RWPE2 (cell line): ENCODE results near the gene CXCR6.

ENCODE experiments used
- ATAC-seq: fragments of 200-7000 bp; cut with Tn5 transposase; 3 replicates; pipeline ENCODE4 v1.9.1; 2021; ENCODE audit warnings: low read depth
- DNase-seq: peaks from one replicate; pipeline ENCODE4 v3.0.0-alpha.2; 2020; ENCODE audit warnings: low spot score
- H3K27ac ChIP-seq: fragments of 450-650 bp; 2 replicates; pipeline ENCODE4 v1.5.1; 2017; ENCODE audit warnings: mild to moderate bottlenecking; ENCODE audit not compliant: poor library complexity, severe bottlenecking
- H3K27me3 ChIP-seq: fragments of 250-450 bp; sonication (Bioruptor Pico); 2 replicates; pipeline ENCODE4 v1.5.1; 2021; ENCODE audit warnings: mild to moderate bottlenecking, moderate library complexity; ENCODE audit not compliant: insufficient read depth, poor library complexity, severe bottlenecking
- H3K36me3 ChIP-seq: fragments of 250-450 bp; sonication (Bioruptor Pico); 2 replicates; pipeline ENCODE4 v1.5.1; 2020; ENCODE audit warnings: low read depth, mild to moderate bottlenecking, moderate library complexity
- H3K4me1 ChIP-seq: fragments of 250-450 bp; sonication (Bioruptor Pico); 2 replicates; pipeline ENCODE4 v1.5.1; 2021; ENCODE audit warnings: mild to moderate bottlenecking, moderate library complexity; ENCODE audit not compliant: insufficient read depth, poor library complexity, severe bottlenecking
- H3K4me3 ChIP-seq: fragments of 250-450 bp; sonication (Bioruptor Pico); 2 replicates; pipeline ENCODE4 v1.5.1; 2021; ENCODE audit warnings: mild to moderate bottlenecking, moderate library complexity; ENCODE audit not compliant: severe bottlenecking
- H3K9me3 ChIP-seq: fragments of 250-450 bp; sonication (Bioruptor Pico); 2 replicates; pipeline ENCODE4 v1.5.1; 2021; ENCODE audit warnings: mild to moderate bottlenecking, moderate library complexity; ENCODE audit not compliant: severe bottlenecking
- TF ChIP-seq, protein P1 (sequence below): fragments of 450-650 bp; IDR thresholded peaks from one replicate; pipeline ENCODE4 v1.5.1; 2017; ENCODE audit warnings: mild to moderate bottlenecking, moderate library complexity; ENCODE audit not compliant: poor library complexity, severe bottlenecking

The CXCR6 gene

DNA sequence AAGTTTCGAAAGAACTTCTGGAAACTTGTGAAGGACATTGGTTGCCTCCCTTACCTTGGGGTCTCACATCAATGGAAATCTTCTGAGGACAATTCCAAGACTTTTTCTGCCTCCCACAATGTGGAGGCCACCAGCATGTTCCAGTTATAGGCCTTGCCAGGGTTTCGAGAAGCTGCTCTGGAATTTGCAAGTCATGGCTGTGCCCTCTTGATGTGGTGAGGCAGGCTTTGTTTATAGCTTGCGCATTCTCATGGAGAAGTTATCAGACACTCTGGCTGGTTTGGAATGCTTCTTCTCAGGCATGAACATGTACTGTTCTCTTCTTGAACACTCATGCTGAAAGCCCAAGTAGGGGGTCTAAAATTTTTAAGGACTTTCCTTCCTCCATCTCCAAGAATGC, 4.1 kb downstream of the CXCR6 start:
- Histone ChIP-seq H3K27ac (no peak overlapping the region), H3K27me3 (no peaks in the 10 kb centered on the region), H3K4me3 (no peak overlapping the region), H3K36me3 (peaks cover 19% of the 10 kb centered on the region; the same call in 1 of the 2 replicates), H3K9me3 (no peaks in the 10 kb centered on the region), H3K4me1 (no peaks in the 10 kb centered on the region)
- no peak for DNase-seq
- no peak for ATAC-seq
- TF ChIP-seq, protein P1, sequence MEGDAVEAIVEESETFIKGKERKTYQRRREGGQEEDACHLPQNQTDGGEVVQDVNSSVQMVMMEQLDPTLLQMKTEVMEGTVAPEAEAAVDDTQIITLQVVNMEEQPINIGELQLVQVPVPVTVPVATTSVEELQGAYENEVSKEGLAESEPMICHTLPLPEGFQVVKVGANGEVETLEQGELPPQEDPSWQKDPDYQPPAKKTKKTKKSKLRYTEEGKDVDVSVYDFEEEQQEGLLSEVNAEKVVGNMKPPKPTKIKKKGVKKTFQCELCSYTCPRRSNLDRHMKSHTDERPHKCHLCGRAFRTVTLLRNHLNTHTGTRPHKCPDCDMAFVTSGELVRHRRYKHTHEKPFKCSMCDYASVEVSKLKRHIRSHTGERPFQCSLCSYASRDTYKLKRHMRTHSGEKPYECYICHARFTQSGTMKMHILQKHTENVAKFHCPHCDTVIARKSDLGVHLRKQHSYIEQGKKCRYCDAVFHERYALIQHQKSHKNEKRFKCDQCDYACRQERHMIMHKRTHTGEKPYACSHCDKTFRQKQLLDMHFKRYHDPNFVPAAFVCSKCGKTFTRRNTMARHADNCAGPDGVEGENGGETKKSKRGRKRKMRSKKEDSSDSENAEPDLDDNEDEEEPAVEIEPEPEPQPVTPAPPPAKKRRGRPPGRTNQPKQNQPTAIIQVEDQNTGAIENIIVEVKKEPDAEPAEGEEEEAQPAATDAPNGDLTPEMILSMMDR = no peak

GRCh38 chr3:45948311-45948781, 5.1 kb downstream of the CXCR6 start:
- DNase-seq (no peak), ATAC-seq (no peak)
- Histone ChIP-seq H3K4me3 (no peak overlapping the region), H3K27ac (no peak overlapping the region), H3K27me3 (no peaks in the 10 kb centered on the region), H3K9me3 (no peaks in the 10 kb centered on the region), H3K36me3 (peaks cover 19% of the 10 kb centered on the region; the same call in 1 of the 2 replicates), H3K4me1 (no peaks in the 10 kb centered on the region)
- TF ChIP-seq, protein P1 = no peak

DNA sequence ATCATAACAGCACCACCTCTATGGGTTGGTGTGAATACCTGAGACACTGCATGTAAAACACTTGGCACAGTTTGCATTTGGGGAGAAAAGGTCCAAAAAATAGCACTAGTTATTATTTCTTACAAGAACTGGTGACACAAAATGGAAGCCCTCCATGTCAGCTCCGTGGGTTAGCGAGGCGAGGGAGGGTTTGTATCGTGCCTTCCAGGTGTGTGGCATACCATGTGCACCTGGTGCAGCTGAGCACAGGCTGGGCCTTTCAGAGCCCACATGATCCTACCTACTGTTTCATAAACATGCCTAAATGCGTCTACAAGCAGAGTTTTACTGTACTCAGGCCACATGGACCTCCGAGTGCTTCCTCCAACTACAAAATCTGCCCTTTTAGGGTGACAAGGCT, 5.6 kb downstream of the CXCR6 start:
- DNase-seq (no peak), ATAC-seq (no peak)
- Histone ChIP-seq H3K9me3 (no peaks in the 10 kb centered on the region), H3K36me3 (peaks cover 25% of the 10 kb centered on the region; the same call in 1 of the 2 replicates), H3K27ac (no peak overlapping the region), H3K27me3 (no peaks in the 10 kb centered on the region), H3K4me1 (no peaks in the 10 kb centered on the region), H3K4me3 (no peak overlapping the region)
- TF ChIP-seq, protein P1 = no peak

- Histone ChIP-seq H3K27me3 (no peaks in the 10 kb centered on the region), H3K4me1 (no peaks in the 10 kb centered on the region), H3K36me3 (peaks cover 30% of the 10 kb centered on the region), H3K27ac (no peak overlapping the region), H3K9me3 (no peaks in the 10 kb centered on the region), H3K4me3 (no peak overlapping the region)
- DNase-seq (no peak), ATAC-seq (no peak)
- TF ChIP-seq, protein P1 = no peak
These were observed 6.2 kb downstream of the CXCR6 start for GRCh38 chr3:45949432-45949831.

DNA sequence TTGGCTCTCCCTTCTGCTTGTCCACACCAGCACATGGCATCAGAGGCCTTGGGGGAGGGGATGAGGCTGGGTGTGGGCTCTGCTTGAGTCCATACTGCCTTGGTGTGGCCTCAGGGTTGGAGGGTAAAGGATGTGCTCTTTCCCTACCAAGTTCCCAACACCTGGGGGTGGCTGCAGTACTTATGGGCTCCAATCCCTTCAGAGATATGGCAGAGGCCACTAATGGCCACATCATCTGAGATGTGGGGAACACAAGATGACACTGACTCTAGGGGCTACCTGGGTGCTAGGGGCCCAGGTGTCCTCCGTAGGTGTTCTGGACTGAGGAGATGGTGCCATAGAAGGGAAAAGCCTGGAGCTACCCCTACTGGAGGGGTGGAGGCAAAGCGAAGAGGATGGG, 6.9 kb downstream of the CXCR6 start:
- H3K27me3 ChIP-seq = no peaks in the 10 kb centered on the region
- no peak overlapping the region for H3K4me3 ChIP-seq
- ATAC-seq = no peak
- no peak overlapping the region for H3K27ac ChIP-seq
- H3K9me3 ChIP-seq = no peaks in the 10 kb centered on the region
- H3K36me3 ChIP-seq = peaks cover 36% of the 10 kb centered on the region
- no peak for DNase-seq
- TF ChIP-seq, protein P1 = no peak
- H3K4me1 ChIP-seq = no peaks in the 10 kb centered on the region
